ENCODE results near the gene LRP10.

GRCh38 chr14:22910916-22911315, 39.4 kb downstream of the LRP10 start:
- TF ChIP-seq EZH2phosphoT487 (IDR thresholded peaks at IDR 0.05; ENCODE audit: insufficient read depth, low read depth), result no peak
- TF ChIP-seq EZH2 (IDR thresholded peaks at IDR 0.05; ENCODE audit: insufficient read depth, poor library complexity, severe bottlenecking), result no peak
